ENCODE results near the gene CDC37L1.
"Not testable (repeated sequence)": the region's sequence is repeated elsewhere in the genome, so short reads cannot be mapped to it uniquely, and the experiment has no call there.

The CDC37L1 gene

DNA sequence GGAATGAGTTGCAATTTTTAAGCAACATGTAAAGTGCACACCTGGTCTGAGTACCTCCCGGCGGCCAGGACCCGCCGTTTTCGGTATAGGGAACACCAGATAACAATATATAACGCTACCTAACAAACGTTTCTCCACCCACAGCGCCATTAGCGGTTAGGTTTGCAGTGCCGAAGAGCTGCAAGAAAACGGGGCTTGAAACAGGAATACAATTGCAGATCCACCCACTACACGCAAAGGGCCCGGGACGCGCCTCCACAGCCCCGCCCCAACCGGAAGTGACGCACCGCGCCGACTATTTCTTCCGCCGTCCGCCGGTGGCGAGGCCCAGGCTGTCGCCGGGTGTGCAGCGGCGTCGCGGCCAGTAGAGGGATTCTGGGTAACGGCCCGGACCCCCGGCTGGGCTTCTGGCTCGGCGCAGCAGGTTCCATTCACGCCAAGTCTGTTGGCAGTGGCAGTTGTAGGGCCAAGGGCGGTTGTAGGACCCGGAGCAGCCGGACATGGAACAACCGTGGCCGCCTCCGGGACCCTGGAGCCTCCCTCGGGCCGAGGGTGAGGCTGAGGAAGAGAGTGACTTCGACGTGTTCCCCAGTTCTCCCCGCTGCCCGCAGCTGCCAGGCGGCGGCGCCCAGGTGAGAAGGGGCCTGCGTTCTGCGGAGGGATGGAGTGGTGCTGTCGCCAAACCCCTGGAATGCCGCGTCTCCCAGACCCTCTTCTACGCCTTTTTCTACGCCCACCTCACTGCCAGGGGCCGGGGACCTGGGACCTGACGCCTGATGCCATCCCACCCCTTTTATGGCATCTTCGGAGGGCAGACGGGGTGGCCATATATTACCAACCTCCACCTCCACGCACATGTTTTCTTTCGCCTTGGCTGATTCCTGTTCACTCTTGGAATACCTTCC, at the start of gene CDC37L1:
TSS of gene CDC37L1 (plus strand) at position 302 of the 905 bp plus-strand sequence. CDS start at position 501, 199 bp downstream.
- DNase-seq (ENCODE audit: low spot score): peak; percentile 87

GRCh38 chr9:4630836-4631235, 48.5 kb upstream of the CDC37L1 start:
- no peak for DNase-seq (ENCODE audit: low spot score)

DNA sequence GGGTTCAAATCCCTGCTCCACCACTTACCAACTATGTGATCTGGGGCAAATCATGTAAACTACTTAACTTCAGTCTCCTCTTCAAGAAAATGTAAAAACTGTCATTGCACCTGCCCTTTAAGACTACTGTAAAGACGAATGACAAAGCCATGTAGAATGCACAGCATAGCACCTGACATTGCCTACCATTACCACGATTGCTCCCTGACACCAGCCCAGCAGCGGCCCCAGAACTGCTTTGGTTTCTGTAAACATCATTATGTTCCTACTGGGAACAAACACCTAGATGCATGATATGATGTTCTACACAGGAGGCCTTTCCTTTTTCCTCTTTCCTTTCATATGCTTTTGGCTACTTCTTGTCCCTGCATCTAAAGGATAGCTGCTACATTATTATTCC, 40.4 kb upstream of the CDC37L1 start:
- no peak for DNase-seq (ENCODE audit: low spot score)

- DNase-seq (ENCODE audit: low spot score): no peak
Observed at GRCh38 chr9:4639420-4639819, 39.9 kb upstream of the CDC37L1 start.

- peak; percentile 19 for DNase-seq (ENCODE audit: low spot score)
Observed at GRCh38 chr9:4640027-4640426, 39.3 kb upstream of the CDC37L1 start.

GRCh38 chr9:4642351-4642750, 37.0 kb upstream of the CDC37L1 start:
- no peak for DNase-seq (ENCODE audit: low spot score)

DNA sequence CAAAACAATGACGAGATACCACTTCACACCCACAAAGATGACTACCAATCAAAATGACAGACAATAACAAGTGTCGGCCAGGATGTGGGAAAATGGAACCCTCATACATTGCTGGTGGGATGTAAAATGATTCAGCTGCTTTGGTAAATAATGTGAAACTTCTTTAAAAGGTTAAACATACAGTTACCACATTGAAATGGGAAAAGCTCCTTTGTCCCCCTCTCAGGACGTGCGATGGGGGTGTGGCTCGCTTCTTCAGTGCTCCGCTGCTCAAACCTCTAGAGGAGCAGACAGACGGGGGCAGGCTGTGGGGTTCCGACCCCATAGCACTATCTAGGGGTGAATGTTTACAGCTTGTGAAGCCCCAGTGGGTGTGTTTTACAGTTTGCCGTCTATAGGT, 25.3 kb upstream of the CDC37L1 start:
- DNase-seq (ENCODE audit: low spot score): no peak

DNA sequence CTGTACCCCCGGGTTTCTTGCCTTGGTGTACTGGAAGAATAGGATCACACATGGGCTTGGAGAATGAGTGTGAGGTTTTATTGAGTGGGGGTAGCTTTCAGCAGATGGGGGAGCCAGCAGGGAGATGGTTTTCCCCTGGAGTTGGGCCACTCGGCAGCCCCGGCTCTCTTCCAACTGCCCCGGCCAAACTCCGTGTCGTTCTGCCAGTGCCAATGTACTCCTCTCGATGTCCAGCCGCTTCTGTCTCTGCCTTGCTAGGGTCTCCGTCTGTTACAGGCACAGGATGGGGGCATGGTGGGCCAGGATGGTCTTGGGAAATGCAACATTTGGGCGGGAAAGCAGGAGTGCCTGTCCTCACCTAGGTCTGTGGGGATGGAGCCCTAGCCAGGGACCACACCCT, 24.8 kb upstream of the CDC37L1 start:
- DNase-seq (ENCODE audit: low spot score): no peak

- DNase-seq (ENCODE audit: low spot score): not testable (repeated sequence)
Observed at GRCh38 chr9:4656196-4656595, 23.2 kb upstream of the CDC37L1 start.

DNA sequence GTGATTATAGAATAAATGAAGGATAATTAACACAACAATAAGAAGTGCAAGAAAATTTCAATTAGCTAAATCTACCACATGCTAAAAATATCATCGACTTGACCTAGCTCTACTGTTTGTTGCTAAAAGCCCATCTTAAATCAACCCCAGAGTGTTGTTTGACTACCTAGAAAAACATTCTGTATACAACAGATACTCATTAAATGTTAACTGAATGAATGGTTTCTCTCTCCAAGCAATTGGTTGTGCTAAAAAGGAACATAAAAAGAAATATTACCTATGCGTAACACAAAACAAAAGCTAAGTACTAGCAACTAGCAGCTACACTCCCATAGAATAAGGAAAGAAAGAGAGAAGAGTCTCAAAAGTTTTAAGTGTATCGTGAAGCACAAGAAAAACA, 22.7 kb upstream of the CDC37L1 start:
- DNase-seq (ENCODE audit: low spot score): no peak

- no peak for DNase-seq (ENCODE audit: low spot score)
Observed at GRCh38 chr9:4657426-4658159, 21.8 kb upstream of the CDC37L1 start.

DNA sequence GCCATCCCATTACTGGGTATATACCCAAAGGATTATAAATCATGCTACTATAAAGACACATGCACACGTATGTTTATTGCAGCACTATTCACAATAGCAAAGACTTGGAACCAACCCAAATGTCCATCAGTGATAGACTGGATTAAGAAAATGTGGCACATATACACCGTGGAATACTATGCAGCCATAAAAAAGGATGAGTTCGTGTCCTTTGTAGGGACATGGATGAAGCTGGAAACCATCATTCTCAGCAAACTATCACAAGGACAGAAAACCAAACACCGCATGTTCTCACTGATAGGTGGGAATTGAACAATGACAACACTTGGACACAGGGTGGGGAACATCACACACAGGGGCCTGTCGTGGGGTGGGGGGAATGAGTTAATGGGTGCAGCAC, 18.7 kb upstream of the CDC37L1 start:
- DNase-seq (ENCODE audit: low spot score): not testable (repeated sequence)

DNA sequence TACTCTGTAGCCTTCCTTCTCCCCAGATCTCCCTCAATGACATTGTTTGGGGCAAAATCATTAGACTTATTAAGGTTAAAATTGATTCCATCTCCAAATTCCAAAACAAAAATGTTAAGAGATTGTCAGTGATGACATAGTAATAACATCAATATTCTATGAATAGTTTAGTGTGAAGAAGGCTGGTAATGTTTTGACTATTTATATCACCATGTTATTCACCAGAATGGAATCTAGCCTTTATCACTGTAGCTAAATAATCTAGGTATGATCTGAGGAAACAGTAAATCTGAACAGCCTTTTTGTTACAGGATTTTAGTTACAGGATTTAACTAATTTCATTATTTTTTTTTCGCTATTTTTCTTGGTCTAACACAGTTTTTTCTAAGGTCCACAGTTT, 18.2 kb upstream of the CDC37L1 start:
- DNase-seq (ENCODE audit: low spot score): no peak

- no peak for DNase-seq (ENCODE audit: low spot score)
Observed at GRCh38 chr9:4661611-4662010, 17.8 kb upstream of the CDC37L1 start.

DNA sequence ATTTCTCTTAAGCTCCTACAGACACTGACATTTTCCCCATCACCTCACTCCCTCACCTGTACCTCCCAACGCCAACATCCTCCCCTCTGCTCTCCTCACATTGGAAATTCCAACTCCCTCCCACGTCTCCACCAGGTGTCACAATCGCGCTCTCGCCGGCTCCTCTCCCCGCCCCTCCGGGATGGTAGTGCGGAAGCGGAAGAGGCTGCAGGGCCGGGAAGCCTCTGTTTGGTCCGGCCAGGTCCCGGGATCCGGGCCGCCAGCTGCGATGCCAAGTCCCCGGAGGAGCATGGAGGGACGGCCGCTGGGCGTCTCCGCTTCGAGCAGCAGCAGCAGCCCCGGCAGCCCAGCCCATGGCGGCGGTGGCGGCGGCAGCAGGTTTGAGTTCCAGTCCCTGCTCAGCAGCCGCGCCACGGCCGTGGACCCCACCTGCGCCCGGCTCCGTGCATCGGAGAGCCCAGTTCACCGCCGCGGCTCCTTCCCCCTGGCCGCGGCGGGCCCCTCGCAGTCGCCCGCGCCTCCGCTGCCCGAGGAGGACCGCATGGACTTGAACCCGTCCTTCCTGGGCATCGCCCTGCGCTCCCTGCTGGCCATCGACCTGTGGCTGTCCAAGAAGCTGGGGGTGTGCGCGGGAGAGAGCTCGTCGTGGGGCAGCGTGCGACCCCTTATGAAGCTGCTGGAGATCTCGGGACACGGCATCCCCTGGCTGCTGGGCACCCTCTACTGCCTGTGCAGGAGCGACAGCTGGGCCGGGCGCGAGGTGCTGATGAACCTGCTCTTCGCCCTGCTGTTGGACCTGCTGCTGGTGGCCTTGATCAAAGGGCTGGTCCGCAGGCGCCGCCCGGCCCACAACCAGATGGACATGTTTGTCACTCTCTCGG, 17.0 kb upstream of the CDC37L1 start, which contains the start of gene PLPP6:
TSS of gene PLPP6 (plus strand) at position 187 of the 881 bp plus-strand sequence. CDS start at position 269, 82 bp downstream.
- DNase-seq (ENCODE audit: low spot score): peak; percentile 60

DNA sequence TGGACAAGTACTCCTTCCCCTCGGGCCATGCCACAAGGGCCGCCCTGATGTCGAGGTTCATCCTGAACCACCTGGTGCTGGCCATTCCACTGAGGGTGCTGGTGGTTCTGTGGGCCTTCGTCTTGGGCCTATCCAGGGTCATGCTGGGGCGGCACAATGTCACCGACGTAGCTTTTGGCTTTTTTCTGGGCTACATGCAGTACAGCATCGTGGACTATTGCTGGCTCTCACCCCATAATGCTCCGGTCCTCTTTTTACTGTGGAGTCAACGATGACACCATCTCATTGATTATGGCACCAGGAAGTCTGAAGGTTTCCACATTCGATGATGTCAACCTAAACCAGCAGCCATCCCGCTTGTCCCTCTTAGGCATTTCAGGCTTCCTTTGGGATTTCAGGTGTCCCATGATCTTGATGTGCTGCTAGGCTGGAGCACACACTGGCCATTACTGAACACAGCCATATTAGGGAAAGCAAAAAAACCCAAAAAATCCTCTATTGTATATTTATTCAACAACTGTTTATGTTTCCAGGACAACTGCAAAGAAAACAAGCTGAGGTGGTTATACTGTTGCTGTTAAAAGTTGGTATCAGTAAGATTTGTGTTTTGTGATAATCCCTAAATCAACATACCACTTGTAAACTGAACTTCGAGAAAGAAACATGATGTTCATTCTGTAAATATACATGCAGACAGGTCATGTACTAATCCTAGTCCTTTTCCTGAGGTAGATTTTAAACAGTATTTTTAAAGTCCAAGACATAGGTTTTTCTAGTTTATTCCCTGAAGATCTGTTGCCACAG, 16.2 kb upstream of the CDC37L1 start:
- DNase-seq (ENCODE audit: low spot score): no peak

- DNase-seq (ENCODE audit: low spot score): no peak
Observed at GRCh38 chr9:4663956-4664355, 15.4 kb upstream of the CDC37L1 start.

DNA sequence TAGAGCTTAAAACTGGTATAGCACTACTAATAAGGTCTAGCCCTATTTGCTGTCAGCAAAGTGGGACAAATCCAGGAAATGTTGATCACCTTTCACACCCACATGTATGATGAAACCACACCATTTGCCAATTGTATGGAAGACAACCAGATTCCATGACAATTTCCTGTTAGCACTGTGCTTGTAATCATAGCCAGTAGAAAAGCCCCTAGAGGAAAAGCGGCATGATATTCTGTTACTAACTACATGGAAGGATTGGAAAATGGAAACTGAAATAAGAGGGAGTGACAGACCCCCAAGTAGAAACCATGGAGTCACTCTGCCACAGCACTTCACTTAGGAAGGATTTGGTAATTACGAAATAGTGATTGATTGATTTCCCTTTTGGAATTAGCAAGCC, 14.0 kb upstream of the CDC37L1 start:
- DNase-seq (ENCODE audit: low spot score): no peak

DNA sequence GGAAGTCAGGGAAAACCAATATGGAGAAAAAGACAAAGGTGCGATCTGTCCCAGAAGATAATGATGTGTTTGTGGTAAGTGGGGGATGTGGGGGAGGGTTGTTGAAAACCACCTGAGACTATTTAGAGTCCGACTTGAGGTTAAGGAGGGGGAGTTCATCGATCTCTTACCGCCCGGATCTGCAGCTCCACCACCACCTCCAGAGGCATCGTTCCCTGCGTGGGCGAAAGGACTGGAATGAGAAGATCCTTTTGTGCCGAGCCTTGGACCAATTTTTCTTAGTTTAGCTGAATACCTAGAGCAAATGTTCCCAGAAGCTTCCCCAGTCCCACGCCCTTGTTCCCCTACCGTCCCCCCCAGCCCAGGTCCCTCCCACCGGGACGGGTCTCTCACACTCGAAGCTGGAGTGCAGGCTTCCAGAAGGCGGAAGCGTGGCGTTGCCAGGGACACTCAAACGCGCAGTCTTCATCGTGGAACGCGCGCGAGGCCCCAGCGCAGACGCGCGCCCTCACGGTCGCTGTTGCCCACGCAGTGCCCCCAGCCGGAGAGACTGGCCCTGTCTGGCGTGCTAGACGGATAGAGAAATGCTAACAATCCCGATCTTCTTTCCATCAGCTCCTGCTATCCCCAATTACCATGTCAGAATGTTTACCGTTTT, 13.2 kb upstream of the CDC37L1 start, which contains the start of gene SPATA6L:
TSS of gene SPATA6L (minus strand) at position 439 of the 658 bp plus-strand sequence. CDS start at position 209, 230 bp downstream.
- DNase-seq (ENCODE audit: low spot score): no peak

DNA sequence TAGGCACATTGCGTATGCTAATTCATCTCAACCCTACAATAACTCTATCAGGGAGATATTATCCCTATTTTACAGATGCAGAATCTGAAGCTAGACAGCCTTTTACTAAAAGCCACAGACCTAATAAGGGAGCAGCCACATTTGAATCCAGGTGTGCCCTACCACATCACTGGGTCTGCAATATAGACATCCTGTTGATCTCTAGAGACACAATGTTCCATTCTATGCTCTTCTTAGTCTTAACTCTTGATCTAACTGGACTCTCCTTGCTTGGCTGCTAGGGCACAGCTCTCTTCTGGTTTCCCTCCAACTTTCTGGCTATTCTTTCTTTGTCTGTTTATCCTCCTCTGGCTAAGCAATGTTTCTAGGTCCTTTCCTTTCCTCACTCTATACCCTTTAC, 11.7 kb upstream of the CDC37L1 start:
- no peak for DNase-seq (ENCODE audit: low spot score)

DNA sequence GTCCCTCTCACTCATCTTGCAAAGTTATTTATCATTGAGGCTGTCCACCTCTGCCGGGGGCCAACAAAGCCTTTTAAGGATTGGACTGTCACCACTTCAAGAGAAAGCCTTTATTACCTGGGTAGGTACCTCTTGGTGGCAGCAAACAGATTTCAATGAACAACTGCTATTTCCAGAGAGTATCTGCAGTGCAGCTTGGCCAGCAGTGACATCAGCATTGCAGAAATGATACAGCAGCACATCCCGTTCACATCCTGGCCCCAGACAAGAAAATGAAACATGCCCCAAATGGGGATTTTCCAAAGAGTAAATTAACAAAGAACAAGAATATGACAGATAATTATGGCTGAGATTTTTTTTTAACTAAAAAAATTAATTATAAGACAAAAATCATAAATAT, 10.8 kb upstream of the CDC37L1 start:
- DNase-seq (ENCODE audit: low spot score): no peak

Measured in COLO829 (cell line).